GM12864 (cell line): ENCODE data around the gene NRAP.

ENCODE experiments used
- DNase-seq: peaks from one replicate; pipeline ENCODE4 v3.0.0-alpha.2; 2011; ENCODE audit warnings: low read depth
- H3K4me3 ChIP-seq: 2 replicates; pipeline ENCODE4 v1.5.1; 2011; ENCODE audit warnings: mild to moderate bottlenecking, low read depth, low read length, control low read depth
- CTCF ChIP-seq: IDR thresholded peaks from 2 replicates; pipeline ENCODE4 v1.5.1; 2011; ENCODE audit warnings: low read depth, mild to moderate bottlenecking, moderate library complexity, low read length, control low read depth, inconsistent platforms; ENCODE audit errors: missing control alignments

Gene NRAP

GRCh38 chr10:113563306-113564088 lies 100.3 kb downstream of the NRAP start:
- peak overlapping the region; percentile 37 for H3K4me3 ChIP-seq

GRCh38 chr10:113562704-113563103 lies 101.1 kb downstream of the NRAP start:
- no peak for DNase-seq
- no peak overlapping the region for H3K4me3 ChIP-seq
- no peak for TF ChIP-seq CTCF

More at GRCh38 chr10:113563306-113564088, 100.3 kb downstream of the NRAP start:
- DNase-seq, result peak; percentile 19
- peak; percentile 99 for TF ChIP-seq CTCF

GRCh38 chr10:113562069-113562468 lies 101.8 kb downstream of the NRAP start:
- H3K4me3 ChIP-seq, result no peak overlapping the region
- no peak for DNase-seq
- no peak for TF ChIP-seq CTCF

GRCh38 chr10:113561214-113561613 lies 102.6 kb downstream of the NRAP start:
- H3K4me3 ChIP-seq, result no peak overlapping the region
- TF ChIP-seq CTCF, result no peak
- no peak for DNase-seq

- TF ChIP-seq CTCF, result no peak
- no peak overlapping the region for H3K4me3 ChIP-seq
- DNase-seq, result no peak
Observed at GRCh38 chr10:113560071-113560470, 103.8 kb downstream of the NRAP start.

- H3K4me3 ChIP-seq, result no peak overlapping the region
- no peak for DNase-seq
- TF ChIP-seq CTCF, result no peak
Observed at GRCh38 chr10:113557903-113558321, 105.9 kb downstream of the NRAP start.

- DNase-seq, result no peak
- no peak overlapping the region for H3K4me3 ChIP-seq
- TF ChIP-seq CTCF, result no peak
Observed at GRCh38 chr10:113557424-113557862, 106.4 kb downstream of the NRAP start.
